NCI-H1436 treated with DMSO at 0.1 percent for 48 hours (cell line): ENCODE measurements around the gene AKAP8L.

Source experiments
- DNase-seq: peaks from one replicate; lab custom pipeline; 2025; lab: John Stamatoyannopoulos, UW

The AKAP8L gene, protein sequence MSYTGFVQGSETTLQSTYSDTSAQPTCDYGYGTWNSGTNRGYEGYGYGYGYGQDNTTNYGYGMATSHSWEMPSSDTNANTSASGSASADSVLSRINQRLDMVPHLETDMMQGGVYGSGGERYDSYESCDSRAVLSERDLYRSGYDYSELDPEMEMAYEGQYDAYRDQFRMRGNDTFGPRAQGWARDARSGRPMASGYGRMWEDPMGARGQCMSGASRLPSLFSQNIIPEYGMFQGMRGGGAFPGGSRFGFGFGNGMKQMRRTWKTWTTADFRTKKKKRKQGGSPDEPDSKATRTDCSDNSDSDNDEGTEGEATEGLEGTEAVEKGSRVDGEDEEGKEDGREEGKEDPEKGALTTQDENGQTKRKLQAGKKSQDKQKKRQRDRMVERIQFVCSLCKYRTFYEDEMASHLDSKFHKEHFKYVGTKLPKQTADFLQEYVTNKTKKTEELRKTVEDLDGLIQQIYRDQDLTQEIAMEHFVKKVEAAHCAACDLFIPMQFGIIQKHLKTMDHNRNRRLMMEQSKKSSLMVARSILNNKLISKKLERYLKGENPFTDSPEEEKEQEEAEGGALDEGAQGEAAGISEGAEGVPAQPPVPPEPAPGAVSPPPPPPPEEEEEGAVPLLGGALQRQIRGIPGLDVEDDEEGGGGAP

GRCh38 chr19:15418579-15419412, at the start of gene AKAP8L:
AKAP8L (minus strand) TSS chr19:15418988; CDS start chr19:15418923, 65 bp downstream.
- peak; percentile 99 for DNase-seq

GRCh38 chr19:15467734-15468214, 49.0 kb upstream of the AKAP8L start:
- DNase-seq = no peak

GRCh38 chr19:15466851-15467733, 48.3 kb upstream of the AKAP8L start:
- DNase-seq = no peak

- no peak for DNase-seq
These were observed 45.9 kb upstream of the AKAP8L start, which contains the start of gene RASAL3 for GRCh38 chr19:15464394-15465385. RASAL3 (minus strand) TSS chr19:15464544; CDS start chr19:15464358, 186 bp downstream.

DNA sequence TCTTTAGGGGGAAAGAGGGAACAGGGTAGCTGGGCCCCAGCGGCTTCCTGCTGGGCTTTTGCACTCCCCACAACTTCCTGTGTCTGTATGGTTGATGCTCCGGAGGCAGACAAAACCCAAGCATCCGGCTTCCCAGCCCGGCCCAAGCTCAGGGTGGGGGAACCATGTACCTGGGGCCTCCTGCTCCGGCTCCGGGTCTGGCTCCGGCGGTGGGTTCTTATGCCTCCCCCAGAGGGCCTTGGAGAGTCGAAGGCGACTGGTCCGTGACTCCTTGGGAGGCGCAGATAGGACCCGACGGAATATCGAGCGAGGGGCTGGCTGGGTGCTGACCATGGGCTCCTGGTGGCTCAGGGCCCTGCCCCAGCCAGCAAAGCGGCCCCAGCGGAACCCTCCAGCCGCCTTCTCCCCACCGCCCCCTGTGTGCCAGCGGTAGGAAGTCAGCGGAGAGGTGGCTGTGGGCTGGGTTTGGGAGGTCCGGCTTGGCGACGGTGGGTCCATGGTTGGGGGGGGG, 45.1 kb upstream of the AKAP8L start:
- no peak for DNase-seq

DNA sequence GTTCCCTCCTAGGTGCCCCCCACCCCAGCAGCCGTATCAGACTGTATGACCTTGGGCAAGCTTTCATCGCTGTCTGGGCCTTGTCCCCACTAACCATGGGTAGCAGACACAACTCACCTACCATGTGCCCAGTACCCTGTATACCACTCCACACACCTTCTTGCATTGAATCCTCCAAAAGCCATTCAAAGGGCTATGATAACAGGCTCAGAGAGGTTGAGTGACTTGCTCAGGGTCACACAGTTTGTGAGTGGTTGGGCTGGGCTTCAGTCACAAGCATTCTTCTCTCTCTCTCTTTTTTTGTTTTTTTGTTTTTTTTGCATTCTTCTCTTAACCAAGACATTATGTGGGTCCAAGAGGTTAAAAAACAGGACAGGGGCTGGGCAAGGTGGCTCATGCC, 42.9 kb upstream of the AKAP8L start:
- no peak for DNase-seq

- DNase-seq = no peak
These were observed 39.1 kb upstream of the AKAP8L start for GRCh38 chr19:15457701-15458484.

DNA sequence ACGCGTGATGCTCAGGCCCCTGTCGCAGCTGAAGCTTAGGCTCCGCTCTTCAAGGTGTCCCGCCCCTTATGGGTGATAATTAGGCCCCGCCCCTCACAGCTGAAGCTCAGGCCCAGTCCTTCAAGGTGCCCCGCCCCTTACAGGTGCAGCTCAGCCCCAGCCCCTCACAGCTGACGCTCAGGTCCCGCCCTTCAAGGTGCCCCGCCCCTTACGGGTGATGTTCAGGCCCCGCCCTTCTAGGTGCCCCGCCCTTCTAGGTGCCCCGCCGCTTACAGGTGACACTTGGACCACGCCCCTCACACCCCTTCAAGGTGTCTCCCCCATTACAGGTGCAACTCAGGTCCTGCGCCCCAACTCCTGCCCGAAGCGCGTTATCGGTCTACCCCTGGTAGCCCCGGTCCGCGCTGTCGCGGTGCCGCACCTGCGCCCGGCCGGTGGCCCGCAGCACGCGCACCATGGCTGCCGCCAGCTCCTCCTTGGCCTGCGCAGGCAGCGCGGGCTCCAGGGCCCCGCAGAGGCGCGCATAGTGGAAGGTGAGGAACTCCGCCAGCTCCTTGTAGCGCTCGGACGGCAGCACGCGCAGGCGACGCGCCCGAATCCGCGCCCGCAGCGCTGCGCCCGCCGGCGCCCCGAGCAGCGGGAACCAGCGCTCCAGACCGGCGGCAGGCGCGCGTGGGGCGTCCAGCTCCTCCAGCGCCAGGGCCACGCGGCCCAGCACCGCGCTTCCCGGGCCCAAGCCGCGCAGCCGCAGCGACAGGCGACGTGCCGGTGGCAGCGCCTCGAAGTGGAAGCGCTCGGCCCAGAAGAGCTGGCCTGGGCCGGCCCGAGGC, 38.3 kb upstream of the AKAP8L start:
- no peak for DNase-seq

DNA sequence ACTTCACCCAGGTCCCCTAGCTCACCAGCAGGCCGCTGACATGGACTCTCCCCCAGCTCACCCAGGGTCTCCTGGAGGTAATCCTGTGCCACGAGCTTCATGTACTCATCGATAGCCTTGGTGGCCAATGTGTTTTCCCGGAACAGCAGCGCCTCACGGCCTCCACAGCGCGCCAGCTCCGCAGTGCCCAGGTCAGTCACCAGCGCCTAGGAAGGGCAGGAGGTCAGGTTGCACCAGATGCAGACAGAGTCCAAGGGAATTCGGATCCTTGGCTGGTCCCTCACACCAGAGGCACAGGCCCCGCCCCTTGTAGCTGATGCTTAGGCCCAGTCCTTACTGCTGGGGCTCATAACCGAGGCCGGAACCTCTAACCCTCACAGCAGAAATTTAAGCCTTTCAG, 37.7 kb upstream of the AKAP8L start:
- no peak for DNase-seq

- DNase-seq = no peak
These were observed 37.2 kb upstream of the AKAP8L start for GRCh38 chr19:15455996-15456395.

GRCh38 chr19:15453906-15454860, 35.4 kb upstream of the AKAP8L start:
- no peak for DNase-seq

GRCh38 chr19:15453091-15453578, 34.3 kb upstream of the AKAP8L start:
- DNase-seq = no peak

DNA sequence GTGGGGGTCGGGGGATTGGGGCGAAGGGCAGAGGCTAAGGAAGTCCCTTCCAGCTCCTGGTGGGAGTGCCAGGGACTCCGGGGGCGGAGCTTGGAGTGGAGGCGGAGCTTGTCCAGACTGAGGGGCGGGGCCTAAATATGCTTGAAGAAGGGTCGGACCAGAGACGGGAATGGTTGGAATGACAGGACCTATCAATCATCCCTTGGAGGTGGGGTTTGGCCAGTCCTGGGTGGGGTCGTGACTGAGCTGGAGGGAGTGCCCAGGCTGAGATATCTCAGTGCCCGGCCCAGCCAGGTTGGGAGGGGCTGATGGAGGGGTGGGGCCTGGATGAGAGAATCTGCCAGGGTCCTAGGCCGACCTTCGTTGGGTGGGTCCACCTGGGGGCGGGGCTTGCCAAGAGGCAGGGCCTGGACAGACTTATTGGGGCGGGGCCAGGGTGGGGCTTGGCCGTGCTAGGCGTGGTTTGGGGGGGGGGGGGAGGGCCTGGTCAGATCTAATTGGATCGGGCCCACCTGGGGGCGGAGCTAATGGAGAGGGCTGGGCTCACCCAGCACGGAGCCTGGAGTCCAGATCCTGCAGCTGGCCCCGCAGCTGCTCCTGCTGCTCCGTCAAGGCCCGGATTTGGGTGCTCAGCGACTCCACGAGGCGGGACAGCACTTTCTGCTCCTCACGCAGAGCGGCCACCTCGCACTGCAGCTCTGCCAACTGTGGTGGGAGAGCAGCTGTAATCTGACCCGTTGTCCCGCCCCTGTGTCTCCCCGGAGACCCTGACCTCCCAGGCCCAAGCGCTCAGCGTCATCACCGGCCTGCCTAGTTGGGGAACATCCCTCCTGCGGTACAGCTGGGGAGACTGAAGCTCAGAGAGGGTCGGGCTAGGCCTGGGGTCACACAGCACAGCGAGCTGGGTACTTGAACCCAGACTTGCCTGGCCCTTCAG, 33.6 kb upstream of the AKAP8L start:
- peak; percentile 26 for DNase-seq

- no peak for DNase-seq
These were observed 31.7 kb upstream of the AKAP8L start for GRCh38 chr19:15450528-15450890.

GRCh38 chr19:15449620-15450527, 31.1 kb upstream of the AKAP8L start, which contains the start of gene WIZ:
WIZ (minus strand) TSS chr19:15449956; CDS start chr19:15448307, 1,649 bp downstream.
- no peak for DNase-seq
